EL (cell line): ENCODE results near the gene SDK1.

Experiments used
- DNase-seq: peaks from one replicate; pipeline ENCODE4 v3.0.0-alpha.2; 2016

SDK1 gene

DNA sequence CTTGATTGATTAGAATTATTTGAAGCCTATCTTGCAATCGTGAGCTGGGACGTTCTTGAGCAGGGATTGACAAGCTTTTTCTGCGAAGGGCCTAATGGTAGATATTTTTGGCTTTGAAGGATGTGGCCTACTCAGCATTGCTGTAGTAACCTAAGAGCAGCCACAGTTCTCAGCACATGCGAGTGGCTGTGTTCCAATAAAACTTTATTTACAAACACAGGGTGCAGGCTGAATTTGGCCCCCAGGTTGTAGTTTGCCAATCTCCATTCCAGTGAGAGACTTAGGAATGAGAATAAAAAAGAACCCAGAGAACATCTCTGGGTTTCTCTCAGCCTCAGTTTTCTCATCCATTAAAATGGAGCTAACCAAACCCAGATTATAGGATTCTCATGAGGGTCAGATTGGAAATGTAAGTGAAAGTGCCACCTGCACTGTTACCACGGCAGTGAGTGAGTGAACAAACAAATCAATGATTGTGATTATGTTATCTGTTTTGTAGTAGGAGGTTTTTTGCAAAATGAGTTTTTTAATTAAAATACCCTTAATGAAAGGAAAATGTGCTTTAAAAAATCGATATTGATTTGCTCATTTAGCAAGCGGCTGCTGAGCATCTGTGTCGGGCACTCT lies 664.0 kb downstream of the SDK1 start:
- no peak for DNase-seq

DNA sequence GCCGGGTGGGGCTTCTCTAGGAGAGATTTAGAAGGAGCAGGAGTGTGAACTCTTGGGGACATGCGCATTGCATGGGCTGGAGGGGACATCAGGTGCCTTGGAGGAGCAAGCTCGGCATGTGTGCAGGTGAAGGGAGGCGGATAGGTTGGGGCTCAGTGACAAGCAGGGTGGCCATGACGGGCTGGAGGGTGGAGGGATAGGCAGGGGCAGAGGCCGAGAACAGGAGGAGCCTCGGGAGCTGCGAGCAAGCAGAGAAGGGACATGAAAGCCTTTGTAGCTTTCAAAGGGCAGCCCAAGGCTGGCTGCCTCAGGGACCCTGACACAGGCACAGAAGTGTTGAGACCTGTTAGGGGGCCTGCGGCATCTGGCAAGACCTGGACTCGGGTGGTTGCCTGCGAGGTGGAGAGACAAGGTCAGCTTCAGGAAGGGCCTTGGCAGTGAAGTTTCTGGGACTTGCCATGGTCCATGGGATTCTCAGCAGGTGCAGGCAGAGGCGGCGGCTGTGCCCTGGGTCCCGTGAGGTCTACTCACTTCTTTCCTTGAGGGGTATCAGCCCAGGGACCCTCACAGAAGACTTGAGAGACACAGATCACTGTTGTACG lies 664.8 kb downstream of the SDK1 start:
- no peak for DNase-seq

DNA sequence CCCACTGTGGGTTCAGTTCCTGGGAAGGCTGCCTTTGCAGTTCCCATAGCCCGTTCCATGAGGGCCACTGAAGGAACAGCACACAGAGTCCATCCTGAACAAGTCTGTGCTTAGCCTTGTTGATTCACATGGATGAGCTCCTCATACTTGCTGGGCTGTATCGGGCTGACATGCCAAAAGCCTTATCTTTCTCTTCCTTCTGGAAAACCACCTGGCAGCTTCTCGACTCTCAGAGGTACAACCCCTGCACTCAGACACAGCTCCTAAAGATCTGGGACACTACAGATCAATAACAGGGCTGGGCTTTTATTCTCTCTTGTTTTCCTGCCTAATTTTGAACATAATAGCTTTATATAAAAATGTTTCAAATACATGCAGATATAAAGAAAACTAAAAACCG lies 667.2 kb downstream of the SDK1 start:
- DNase-seq = no peak

DNA sequence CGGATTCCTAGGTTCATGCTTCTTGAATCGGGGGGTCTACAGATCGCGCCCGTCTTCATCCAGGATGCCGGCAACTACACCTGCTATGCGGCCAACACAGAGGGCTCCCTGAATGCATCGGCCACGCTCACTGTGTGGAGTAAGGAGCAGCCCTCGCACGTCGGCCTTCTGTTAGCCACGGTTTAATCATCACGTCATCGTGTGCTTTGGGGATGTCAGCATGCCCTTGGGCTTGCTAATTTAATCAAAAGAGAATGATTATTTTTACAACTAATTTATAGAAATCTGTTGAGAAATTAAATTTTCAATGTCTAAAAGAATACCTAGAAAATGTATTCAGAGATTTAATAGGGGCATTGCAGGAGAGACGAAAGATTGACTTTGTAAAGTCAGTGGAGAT lies 668.2 kb downstream of the SDK1 start:
- no peak for DNase-seq

DNA sequence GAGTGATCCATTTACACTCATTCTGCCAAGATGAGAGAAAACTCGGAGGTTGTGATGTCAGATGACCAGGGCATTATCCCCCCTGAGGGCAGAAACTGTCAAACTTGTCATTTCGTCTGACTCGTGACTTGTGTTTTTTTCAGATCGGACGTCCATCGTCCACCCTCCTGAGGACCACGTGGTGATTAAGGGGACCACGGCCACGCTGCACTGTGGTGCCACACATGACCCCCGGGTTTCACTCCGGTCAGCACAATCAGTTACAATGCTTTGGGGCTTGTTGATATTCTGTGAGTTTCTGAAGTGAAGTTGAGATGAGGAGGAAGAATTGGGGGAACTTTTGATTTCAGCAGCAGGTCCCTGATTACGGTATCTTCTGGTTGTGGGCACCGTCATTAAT lies 670.3 kb downstream of the SDK1 start:
- no peak for DNase-seq

DNA sequence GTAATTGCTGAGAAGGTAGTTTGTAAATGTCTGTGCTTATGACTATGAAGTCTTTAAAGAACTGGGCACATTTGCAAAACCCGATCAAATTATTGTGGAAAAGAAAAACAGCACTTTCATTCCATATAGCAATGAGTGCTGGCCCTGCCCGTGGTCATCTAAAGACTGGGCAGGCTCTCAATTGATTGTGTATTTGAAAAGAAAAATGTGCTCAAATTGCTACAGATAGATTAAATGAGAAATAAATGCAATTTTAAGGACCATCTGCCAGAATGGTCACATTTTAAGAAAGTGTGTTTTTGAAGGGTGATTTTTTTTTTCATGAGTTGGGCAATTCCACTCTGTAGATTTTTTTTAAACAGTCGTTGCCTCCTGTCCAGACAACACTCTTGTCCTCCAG lies 672.2 kb downstream of the SDK1 start:
- DNase-seq = no peak

DNA sequence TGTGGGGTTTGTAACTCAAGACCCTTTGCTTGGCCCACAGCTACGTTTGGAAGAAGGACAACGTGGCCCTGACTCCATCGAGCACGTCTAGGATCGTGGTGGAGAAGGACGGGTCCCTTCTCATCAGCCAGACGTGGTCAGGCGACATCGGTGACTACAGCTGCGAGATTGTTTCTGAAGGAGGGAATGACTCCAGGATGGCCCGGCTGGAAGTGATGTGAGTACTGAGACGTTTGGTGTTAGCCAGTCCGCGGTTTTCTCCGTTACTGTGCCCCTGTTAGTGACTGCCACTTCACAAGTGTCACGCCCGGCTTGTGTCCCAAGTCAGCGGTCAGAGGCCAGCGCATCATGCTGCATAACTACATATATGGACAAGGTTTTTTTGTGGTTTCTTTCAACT lies 673.3 kb downstream of the SDK1 start:
- DNase-seq = no peak

DNA sequence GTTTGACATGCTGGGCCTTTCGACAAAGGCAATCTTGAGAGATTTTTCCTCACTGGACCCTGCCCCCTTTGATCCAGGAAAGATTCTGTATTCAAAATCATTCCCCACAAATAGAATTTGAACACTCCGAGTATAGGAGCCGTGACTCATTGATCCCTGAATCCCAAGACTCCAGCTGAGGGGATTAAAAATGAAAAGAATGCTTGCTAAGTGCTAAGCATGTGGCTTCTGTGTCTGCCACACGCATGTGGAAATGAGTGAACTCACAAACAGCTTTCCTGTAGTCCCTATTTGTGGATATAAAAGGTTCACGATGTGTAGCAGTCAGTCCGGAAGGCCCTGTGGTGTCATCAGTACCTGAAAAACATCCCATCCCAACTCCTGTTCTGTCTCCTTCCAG lies 674.3 kb downstream of the SDK1 start:
- DNase-seq = no peak

DNA sequence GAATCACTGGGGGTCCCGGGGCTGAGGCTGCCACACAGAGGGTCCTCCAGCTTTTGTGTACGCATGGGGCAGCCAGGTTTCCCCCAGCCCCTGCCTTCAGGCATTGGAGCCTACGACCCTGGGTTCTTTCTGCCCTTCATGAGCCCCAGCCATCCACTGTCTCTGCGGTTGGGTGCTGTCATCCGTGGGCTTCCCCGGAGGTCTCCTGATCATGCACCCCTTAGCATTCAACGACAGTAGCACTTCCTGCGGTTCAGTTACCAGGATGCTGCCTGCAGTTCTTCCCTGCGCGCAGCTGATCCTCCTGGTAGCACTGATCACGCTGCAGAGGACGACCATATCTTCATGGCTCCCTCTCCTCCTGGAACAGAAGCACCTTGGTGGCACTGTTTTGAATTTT lies 676.3 kb downstream of the SDK1 start:
- DNase-seq = no peak

DNA sequence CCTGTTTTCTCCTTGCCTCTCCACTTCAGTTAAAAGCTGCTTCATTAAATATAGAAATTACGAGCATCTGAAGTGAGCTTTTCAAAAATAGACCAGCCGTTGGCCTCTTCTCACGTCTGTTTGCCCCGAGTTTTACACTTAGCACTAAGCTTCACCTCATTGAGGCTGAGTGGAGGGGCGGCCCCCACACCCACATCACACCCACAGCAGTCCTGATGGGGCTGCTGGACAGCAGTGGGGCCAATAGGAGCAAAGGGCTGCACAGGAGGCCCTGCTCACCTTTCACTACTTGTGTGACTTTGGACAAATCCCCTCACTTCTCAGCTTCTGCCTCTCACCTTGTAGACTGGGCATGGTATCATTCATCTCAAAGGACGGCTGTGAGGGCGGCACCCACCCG lies 677.8 kb downstream of the SDK1 start:
- no peak for DNase-seq

DNA sequence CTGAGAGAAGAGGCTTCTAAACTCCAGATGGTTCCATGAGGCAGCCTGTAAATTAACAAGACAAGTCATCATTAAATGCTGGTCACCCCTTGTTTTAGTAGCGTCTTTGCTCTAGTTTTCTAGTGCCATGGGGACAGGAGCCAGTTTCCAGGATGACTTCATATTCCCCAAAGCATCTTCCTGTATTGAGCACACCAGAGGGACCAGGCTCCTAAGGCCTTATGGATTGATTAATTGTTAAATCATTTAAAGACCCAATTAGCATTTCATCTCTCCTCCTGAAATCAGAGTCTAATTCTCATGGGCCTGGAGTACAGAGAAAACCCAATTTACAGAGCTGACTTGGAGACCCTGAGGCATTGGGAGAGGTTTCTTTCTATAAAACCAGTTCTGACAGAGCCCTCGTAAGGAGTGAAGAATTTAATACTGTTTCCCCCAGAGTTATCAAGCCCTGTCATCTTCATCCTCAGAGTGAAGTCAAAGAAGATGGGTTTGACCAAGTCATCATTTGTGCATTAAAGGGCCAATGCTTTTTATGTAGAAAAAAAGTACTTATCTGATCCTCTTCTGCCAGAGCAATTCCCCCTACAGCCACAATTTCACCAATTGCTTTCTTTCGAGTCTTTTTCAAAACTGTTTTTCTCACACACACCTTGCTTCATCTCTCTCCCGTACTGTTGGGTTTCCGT lies 678.7 kb downstream of the SDK1 start:
- DNase-seq = no peak

DNA sequence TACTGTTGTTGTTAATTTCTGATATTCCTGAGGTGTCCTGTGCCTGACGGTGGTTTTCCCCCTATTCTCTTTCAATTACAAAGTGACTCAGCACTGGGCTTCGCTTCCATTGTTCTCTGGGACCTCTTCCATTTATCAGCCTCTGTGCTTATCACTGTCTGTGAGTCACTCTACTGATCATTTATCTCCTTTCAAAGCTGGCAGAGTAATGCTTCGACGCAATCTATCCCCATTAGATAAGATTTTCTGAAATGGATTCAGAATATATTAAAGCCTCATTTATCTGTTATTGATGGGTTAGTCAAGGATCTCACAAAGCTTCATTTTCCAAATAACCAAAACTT lies 679.2 kb downstream of the SDK1 start:
- no peak for DNase-seq

DNA sequence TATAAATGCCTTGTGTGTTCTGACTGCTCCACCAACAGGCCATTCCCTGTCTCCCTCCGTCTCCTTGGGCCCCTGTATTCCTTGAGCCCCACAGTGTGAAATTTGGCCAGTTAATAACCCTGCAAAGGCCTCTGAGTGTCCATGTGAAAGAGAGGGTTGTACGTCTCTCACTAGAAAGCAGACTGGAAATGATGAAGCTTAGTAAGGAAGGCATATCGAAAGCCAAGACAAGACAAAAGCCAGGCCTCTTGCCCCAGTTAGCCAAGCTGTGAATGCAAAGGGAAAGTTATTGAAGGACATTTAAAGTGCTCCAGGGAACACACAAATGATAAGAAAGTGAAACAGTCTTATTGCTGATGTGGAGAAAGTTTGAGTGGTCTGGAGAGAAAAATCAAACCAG lies 680.2 kb downstream of the SDK1 start:
- no peak for DNase-seq

DNA sequence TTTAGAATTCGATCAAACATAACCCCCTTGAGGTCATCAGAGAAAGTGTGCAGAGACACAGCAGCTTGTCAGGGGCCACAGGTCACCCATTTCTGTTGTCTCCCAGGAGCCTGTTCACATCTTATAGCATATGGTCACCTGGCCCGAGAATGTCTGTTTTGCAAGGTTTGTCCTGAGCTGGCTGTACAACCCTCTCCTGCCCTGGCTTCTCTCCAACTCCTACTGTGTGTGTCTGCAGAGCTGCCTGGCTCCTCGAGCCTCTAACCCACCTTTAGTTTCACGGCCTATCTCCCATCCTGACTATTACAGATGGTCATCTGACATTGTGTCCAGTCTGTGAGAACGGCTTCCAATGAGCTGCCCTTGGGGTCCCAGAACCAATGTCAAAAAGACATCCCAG lies 683.4 kb downstream of the SDK1 start:
- no peak for DNase-seq

DNA sequence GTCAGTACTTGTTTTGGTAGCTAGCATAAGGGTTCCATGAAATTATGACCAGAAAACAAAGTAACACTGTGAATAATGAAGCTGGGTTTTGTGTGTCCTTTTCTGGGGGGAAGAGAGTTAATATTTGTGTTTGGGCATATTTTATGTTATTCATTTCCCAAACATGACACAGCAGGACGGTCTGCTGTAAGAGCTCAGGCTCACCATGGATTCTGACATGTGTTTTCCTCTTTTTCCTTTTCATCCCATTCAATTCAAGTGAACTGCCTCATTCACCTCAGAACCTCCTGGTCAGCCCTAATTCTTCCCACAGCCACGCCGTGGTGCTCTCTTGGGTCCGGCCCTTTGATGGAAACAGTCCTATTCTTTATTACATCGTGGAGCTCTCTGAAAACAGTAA lies 685.9 kb downstream of the SDK1 start:
- DNase-seq = no peak

DNA sequence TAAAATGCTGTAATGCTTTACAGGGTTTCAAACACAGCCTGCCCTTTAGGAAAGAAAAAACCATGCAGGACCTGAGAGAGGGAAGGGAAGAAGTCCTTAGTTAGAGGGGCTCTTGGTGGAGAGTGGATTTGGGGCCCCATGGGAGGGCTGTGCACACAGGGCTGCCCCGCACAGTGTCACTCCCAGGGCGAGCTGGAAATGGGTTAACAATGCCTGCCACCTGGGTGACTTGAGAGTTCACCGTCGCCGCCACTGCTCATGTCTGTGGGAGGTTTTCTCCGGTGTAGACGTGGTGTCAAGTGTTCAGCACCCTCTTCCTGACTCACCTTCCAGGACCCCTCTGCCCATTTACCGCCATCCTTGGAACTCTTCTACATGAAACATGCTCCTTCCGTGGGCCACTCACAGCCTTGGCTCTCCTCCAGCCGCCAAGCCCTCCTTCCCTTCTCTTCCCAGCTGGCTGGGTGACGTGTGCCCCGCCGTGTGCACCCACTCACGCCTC lies 686.4 kb downstream of the SDK1 start:
- no peak for DNase-seq

DNA sequence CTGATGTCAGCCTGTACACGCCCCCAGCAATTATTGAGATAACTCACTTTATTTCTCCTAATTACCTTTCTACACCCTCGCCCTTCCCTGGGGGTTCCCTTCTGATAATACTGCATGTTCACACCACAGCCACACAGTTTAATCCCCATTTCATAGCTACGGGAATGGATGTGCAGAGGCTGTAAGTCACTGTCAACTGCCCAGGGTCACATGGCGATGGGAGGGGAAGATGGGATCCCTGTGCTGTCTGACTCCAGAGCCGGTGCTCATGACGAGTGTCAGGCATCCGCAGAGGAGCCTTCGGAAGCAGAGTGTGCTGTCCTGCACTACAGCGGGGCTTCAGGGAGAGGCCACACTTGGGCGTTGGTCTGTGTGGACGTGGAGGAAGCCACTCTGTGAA lies 688.7 kb downstream of the SDK1 start:
- no peak for DNase-seq

DNA sequence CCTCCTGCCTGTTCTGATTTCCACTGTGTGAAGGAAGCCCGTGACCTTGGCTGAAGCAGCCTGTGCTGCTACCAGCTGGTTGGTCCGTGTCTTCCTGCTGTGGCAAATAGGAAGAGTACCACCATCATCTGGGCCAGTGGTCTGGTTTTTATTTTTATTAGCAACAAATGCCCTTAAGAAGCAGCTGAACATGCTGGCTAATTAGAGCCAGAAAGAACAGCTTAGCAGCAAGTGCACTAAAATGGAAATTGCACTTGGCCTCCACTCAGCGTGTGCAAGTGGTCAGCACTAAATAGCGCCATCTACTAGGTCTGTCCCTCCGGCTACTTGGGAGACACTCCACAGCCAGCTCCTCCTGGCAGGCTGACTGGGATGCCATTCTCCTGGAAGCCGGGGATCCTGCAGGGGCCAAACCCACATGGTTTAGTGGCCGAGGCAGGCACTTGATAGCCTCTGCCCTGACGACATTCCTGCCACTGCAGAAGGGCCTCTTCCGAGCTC lies 690.7 kb downstream of the SDK1 start:
- DNase-seq = no peak

DNA sequence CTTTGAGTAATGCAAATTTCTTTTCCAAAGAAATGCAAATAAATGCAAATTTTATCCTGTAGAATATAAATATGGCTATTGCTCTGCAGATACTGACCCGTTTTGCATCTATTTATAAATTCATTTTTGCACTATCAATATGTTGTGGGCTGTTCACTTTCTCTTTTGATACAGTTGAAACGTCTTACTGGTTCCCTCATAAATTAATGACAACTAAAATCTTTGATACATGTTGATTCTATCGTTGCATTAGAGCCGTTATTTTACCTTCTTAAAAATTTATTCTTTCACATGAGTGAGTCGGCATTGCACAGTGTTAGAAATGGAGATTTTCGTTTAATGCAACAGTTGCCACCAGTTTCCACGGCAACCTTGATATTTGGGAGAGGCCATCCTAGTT lies 691.8 kb downstream of the SDK1 start:
- DNase-seq = no peak

DNA sequence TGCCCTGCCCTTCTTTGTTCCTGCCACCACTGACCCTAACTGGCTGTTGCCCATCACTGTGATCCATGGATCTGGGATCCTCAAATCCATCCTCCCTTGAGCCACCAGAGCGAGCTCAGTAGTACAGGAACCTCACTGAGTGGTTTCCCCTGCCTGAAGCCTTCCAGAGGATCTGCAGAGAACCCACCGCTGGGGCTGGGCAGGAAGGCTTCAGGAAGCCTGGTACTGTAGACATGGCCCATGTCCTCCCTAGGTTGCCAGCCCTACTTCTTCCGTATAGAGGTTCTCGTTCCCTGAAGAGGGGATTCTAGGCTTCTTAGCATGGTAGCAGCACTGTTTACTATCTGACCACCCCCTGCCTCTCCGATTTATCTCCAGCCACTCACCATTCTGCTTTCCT lies 693.7 kb downstream of the SDK1 start:
- DNase-seq = no peak

DNA sequence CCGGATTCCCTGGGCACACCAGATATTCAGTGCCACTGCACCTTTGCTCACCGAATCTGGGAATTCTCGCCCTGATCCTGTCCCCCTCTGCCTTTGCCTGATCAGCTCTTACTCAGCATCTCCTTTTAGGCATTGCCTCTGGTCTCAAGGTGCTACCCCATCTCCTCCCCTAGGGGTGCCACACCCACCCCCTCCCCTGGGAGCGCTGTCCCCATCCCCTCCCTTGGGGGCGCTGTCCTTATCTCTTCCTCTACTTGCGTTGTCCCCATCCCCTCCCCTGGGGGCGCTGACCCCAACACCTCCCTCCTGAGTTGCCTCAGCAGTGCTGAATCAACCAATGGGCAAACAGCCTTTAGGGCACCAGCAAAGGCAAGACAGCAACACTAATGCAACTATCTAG lies 694.1 kb downstream of the SDK1 start:
- no peak for DNase-seq

DNA sequence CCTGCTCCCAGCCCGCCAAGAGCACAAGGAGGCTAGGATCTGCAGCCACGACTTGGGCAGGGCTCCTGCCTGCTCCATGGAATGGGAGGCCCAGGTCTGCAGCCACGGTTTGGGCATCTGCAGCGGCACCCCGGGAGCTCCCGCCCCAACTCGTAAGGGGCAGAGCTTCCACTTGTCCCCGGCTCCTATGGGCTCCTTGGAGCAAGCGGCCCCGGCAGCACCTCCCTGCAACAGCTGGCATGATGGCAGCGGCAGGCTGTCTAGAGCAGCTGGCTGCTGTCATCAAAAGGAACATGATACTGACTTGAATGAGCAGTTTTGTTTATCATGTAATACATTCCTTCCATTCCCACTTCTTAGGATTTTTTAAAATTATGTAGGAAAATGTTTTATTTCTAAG lies 697.0 kb downstream of the SDK1 start:
- DNase-seq = no peak

DNA sequence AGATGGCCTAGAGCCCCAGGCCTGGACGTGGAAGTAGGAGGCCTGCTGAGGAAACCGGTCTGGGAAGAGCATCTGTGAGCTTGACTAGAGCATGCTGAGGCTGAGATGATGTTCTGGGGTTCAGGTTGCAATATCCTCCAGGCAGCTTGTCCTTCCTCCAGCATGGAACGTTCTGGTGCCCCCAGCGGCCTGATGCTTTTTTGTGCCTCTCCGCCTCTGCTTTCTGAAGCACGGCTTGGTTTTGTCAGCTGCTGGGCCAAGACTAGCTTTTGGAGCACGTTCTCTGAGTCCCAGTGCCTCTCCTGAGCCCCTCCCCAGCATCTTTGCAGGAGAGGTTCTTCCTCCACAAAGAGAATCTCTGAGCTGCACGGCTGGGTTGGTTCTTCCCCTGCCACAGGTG lies 699.1 kb downstream of the SDK1 start:
- no peak for DNase-seq

DNA sequence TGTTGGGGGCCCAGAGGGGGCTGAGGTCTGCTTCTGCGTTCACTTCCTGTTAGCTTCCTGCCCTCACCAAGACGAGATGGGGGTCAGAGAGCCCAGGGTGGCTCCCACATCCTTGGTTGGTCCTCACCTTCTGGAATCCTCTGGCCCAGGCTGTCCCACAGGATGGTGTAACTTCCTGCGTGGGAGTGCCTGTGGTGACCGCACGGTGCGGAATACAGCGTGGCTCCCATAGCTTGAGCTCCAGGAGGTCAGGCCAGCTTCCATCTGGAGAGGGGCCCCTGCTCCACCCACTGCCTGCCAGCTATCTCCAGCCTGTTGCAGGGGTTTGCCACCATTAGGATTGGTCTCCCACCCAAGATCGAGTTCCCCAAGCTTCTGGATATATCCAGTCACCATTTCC lies 699.9 kb downstream of the SDK1 start:
- no peak for DNase-seq

DNA sequence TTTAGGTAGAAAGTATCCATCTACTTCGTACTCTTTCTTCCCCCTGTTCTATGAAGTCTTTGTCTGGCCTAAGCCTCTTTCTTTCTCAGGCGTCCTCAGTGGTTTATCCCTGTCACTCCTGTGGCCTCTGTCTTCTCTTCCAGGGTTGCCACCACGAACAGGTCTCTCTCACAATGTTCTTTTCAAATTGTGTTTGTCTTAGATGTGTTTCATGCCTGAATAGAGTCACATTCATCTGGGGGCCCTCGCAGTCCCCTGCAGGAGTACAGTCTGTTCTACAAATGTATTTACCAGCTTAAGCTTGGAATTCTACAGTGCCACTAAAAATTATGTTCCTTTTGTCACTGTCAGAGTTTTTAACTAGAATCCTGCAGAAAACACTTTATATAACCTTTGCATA lies 700.7 kb downstream of the SDK1 start:
- DNase-seq = no peak
